Measurements from ENCODE around the gene CTXND2. TPM values are rescaled to one million over a fixed set of nuclear protein-coding genes. Genes with fewer than 3 reads are reported as not detected.
"Not testable (repeated sequence)": the region's sequence is repeated elsewhere in the genome, so short reads cannot be mapped to it uniquely, and the experiment has no call there.

CTXND2 gene
- total RNA-seq, 4 donors from 2014 or later, result not detected

DNA sequence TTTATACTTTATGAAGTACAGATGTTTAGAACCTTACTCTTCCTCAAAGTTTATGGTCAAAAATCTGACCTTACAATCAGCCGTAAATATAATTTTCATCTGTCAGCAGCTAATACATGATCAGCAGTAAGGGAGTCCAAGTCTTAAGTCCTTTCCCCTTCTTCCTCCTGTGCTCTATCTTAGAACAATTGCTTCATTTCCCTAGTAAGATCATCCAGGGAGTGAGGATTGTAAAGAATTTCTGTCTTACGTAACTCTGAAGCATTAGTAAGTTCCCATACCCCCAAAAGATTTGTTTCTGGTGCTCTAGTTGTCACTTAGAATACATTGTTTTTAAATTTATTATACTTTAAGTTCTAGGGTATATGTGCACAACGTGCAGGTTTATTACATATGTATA lies 41.4 kb downstream of the CTXND2 start:
- Histone ChIP-seq H3K9me3 (no peaks in the 10 kb centered on the region), H3K27ac (no peak overlapping the region), H3K36me3 (peaks cover 39 to 47% of the 10 kb centered on the region in 2 donors), H3K27me3 (no peaks in the 10 kb centered on the region), H3K4me3 (replicated peaks in 1 of 3) (no peak overlapping the region), H3K4me1 (peaks cover 6 to 10% of the 10 kb centered on the region in 2 donors)
- intact Hi-C loops (cut with DNase I), result no loop called here
- 96 to 98% methylated on average over 3 of the region's 3 CpGs for WGBS, 2 donors
- TF ChIP-seq CTCF (IDR thresholded peaks at IDR 0.05) (no peak), POLR2A (IDR thresholded peaks at IDR 0.05) (no peak)
- no peak for DNase-seq

DNA sequence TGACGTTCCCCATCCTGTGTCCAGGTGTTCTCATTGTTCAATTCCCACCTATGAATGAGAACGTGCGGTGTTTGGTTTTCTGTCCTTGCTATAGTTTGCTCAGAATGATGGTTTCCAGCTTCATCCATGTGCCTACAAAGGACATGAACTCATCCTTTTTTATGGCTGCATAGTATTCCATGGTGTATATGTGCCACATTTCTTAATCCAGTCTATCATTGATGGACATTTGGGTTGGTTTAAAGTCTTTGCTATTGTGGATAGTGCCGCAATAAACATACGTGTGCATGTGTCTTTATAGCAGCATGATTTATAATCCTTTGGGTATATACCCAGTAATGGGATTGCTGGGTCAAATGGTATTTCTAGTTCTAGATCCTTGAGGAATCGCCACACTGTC lies 41.8 kb downstream of the CTXND2 start:
- H3K4me3 ChIP-seq (replicated peaks in 1 of 3); H3K9me3 ChIP-seq; intact Hi-C loops (cut with DNase I); H3K27me3 ChIP-seq; DNase-seq; H3K27ac ChIP-seq; H3K4me1 ChIP-seq: not testable (repeated sequence)
- H3K36me3 ChIP-seq, result peaks cover 39 to 47% of the 10 kb centered on the region in 2 donors
- 99 to 100% methylated on average over 6 of the region's 6 CpGs for WGBS, 2 donors

DNA sequence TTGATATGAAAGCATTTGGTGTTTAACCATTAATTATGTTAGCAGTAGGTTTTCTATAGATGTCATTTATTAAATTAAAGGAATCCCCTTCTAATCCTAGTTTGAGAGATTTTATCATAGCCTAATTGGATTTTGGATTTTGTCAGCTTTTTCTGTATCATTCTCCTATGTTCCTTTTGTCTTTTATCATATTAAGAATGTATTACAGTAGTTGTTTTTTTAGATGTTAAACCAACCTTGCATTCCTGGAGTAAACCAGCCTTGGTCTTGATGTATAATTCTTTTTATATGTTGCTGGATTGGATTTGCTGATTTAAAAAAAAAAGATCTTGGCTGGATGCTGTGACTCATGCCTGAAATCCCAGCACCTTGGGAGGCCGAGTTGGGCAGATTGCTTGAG lies 44.8 kb downstream of the CTXND2 start:
- no peak for TF ChIP-seq CTCF (IDR thresholded peaks at IDR 0.05)
- TF ChIP-seq POLR2A (IDR thresholded peaks at IDR 0.05), result no peak
- Histone ChIP-seq H3K27ac (no peak overlapping the region), H3K4me3 (replicated peaks in 1 of 3) (no peak overlapping the region), H3K27me3 (no peaks in the 10 kb centered on the region), H3K9me3 (no peaks in the 10 kb centered on the region), H3K4me1 (peaks cover 5 to 9% of the 10 kb centered on the region in 2 donors), H3K36me3 (peaks cover 39 to 58% of the 10 kb centered on the region in 2 donors)
- intact Hi-C loops (cut with DNase I), result no loop called here
- no peak for DNase-seq
- WGBS, 2 donors, result 97 to 100% methylated on average over 1 of the region's 1 CpG

- Histone ChIP-seq H3K27ac (no peak overlapping the region), H3K4me3 (replicated peaks in 1 of 3) (no peak overlapping the region), H3K36me3 (peaks cover 70 to 94% of the 10 kb centered on the region in 2 donors), H3K4me1 (no peaks in the 10 kb centered on the region), H3K27me3 (no peaks in the 10 kb centered on the region), H3K9me3 (no peaks in the 10 kb centered on the region)
- intact Hi-C loops (cut with DNase I), result no loop called here
- no peak for DNase-seq
- 90 to 94% methylated on average over 5 of the region's 5 CpGs for WGBS, 2 donors
- TF ChIP-seq POLR2A (IDR thresholded peaks at IDR 0.05) (no peak), CTCF (IDR thresholded peaks at IDR 0.05) (no peak)
Observed at GRCh38 chr1:150944856-150945255, 57.9 kb downstream of the CTXND2 start.

DNA sequence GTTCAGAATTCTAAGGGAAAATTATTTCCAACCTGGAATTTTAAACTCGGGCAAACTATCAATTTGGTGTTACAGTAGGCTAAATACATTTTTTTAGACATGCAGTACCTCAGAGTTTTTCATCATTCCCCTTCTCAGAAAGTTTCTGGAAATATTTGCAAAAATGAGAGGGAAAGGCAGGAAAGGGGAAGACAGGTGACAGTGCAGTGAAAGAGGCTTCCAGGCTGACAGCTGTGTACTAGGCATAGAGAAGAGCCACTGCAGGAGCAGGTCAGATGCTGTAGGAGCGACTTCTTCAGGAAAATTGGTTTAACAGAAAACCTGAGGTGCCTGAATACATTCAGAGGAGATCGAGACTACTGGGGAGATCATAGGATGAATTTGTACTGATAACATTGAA lies 67.8 kb downstream of the CTXND2 start:
- no peak for DNase-seq
- WGBS, 2 donors, result 91 to 95% methylated on average over 3 of the region's 3 CpGs
- Histone ChIP-seq H3K4me3 (replicated peaks in 1 of 3) (no peak overlapping the region), H3K9me3 (no peaks in the 10 kb centered on the region), H3K4me1 (no peaks in the 10 kb centered on the region), H3K36me3 (peaks cover 49 to 55% of the 10 kb centered on the region in 2 donors), H3K27ac (no peak overlapping the region), H3K27me3 (no peaks in the 10 kb centered on the region)
- no peak for TF ChIP-seq POLR2A (IDR thresholded peaks at IDR 0.05)
- TF ChIP-seq CTCF (IDR thresholded peaks at IDR 0.05), result no peak
- intact Hi-C loops (cut with DNase I), result no loop called here

GRCh38 chr1:150955280-150955679 lies 68.3 kb downstream of the CTXND2 start:
- no peak overlapping the region for H3K4me3 ChIP-seq (replicated peaks in 1 of 3)
- DNase-seq, result no peak
- no peaks in the 10 kb centered on the region for H3K9me3 ChIP-seq
- H3K27me3 ChIP-seq, result no peaks in the 10 kb centered on the region
- no peak for TF ChIP-seq POLR2A (IDR thresholded peaks at IDR 0.05)
- no peak for TF ChIP-seq CTCF (IDR thresholded peaks at IDR 0.05)
- no peaks in the 10 kb centered on the region for H3K4me1 ChIP-seq
- intact Hi-C loops (cut with DNase I), result no loop called here
- H3K36me3 ChIP-seq, result peaks cover 49 to 55% of the 10 kb centered on the region in 2 donors
- H3K27ac ChIP-seq, result no peak overlapping the region
